GM19324 (cell line): ENCODE data around the gene ZNF24.
A peak's percentile ranks its signal among the peaks of the same experiment; 100 is the strongest.

ENCODE experiments used
- ATAC-seq: cut with Tn5 transposase; IDR thresholded peaks from one replicate; pipeline ENCODE4 v1.9.1; 2021; ENCODE audit warnings: mild to moderate bottlenecking, moderate library complexity; ENCODE audit not compliant: unreplicated experiment, low FRiP score

ZNF24 gene

DNA sequence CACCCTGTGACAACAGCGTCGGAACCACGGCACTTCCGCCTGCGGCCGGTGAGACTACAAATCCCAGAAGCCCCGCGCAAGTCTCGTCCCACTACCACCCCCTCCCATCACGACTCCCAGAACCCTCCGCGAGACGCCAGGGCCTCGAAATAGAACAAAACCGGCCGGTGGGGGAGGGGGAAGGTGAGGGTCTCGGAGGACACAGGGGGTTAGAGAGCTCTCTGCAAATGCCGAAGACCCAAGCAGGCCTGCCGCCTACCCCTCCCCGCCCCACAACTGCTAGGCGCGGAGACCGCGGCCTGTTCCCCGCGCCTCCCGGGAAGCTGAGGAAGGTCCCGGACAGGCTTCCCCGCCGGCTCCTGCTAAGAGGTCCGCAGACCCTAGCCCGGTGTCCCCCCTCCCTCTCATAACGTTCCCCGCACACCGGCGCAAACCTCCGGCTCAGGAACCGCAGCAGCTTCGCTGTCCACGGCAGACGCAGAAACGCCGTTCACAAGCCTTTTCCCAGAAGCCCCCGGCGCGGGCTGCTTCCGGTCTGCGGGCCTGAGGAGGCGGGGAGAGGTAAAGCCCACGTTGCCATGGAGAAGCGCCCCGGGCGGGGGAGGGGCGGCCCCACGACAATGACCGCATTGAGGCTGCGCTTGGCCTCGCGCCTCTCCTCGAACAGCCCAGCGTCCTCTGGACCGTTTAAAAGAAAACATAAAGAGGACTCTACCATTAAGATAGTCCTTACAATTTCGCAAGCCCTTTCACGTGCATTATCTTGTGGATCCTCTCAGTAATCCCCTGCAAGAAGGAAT is at the start of gene ZNF24:
Gene ZNF24 (minus strand): TSS at position 485 of the 800 bp plus-strand sequence. CDS start 3,770 bp downstream, outside the sequence.
- peak; percentile 96 for ATAC-seq

DNA sequence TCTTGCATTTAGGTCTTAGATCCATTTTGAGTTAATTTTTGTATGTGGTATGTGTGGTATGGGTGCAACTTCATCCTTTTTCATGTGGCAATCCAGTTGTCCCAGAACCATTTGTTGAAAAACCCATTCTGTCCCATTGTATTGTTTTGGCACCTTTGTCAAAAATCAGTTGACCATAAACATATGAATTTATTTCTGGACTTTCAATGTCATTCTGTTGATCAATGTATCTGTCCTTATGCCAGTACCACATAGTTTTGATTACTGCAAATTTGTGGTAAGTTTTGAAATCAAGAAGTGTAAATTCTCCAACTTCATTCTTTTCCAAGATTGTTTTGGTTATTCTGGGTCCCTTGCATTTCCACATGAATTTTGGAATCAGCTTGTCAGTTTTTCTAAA is 49.5 kb upstream of the ZNF24 start:
- ATAC-seq = no peak

DNA sequence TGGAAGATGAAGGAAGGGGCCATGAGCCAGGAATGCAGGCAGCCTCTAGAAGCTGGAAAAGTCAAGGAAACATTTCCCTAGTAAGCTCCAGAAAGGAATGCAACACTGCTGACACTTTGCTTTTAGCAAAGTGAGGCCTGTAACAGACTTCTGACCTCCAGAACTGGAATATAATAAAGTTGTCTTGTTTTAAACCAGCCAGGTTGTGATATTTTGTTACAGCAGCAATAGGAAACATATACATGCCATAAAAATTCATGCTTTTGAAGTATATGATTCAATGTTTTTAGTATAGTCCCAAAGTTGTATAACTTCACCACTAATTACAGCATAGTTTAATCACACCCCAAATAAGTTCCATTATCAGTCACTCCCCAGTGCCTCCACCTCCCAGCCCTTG is 48.2 kb upstream of the ZNF24 start:
- no peak for ATAC-seq

DNA sequence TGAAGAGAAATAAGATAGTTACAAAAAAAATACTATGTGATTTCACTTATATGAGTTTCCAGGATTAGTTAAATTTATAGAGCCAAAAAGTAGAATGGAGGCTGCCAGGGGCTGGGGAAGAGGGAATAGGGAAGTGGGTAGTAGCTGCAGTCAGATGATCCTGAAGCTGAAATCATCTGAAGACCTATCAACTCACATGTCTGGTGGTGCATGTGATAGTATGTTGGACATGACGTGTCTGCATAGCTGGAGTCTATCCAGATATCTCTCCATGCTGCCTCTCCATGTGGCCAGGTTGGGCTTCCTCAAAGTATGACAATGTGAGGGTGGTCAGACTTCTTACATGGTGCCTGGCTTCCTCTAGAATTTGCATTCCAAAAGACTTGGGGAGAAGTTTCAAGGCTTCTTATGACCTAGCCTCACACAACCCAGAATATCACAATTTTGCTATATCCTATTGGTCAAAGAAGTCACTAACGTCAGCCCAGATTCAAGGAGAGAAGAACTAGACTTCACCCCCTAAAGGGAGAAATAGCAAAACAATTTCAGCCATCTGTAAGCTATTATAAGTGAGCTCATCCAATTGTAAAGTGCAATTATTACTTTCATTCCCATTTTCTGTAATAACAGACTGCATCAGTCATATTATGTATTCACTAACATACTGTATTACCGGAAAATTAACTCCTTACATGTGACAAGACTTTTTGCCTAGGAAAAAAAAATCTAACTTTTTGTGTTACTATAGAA is 46.9 kb upstream of the ZNF24 start:
- no peak for ATAC-seq

DNA sequence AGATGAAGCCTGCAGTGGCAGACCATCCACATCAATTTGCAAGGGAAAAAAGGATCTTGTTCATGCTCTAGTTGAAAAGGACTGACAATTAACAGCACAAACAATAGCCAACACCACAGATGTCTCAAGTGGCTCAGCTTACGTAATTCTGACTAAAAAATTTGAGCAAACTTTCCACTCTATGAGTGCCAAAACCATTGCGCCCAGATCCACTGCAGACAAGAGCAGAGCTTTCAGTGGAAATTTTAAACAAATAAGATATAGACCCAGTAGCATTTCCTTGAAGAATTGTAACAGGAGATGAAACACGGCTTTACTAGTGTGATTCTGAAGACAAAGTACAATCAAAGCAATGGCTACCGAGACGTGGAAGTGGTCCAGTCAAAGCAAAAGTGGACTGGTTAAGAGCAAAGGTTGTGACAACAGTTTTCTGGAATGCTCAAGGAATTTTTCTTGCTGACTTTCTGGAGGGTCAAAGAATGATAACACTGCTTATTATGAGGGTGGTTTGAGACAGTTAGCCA is 44.9 kb upstream of the ZNF24 start:
- no peak for ATAC-seq

DNA sequence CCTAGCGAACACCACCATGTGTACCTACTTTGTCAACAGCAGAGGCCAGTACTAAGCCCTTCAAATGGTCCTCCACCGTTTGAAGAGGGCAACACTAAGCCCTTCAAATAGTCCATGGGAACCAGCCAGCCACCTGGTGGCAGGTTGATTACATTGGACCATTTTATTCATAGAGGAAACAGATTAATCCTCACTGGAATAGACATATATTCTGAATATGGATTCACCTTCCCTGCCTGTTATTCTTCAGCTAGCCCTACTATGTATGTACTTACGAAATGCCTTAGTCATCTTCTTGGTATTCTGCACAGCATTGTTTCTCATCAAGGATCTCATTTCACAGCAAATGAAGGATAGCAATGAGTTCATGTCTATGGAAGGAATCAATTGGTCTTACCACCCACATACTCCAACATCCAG is 42.9 kb upstream of the ZNF24 start:
- peak; percentile 25 for ATAC-seq

DNA sequence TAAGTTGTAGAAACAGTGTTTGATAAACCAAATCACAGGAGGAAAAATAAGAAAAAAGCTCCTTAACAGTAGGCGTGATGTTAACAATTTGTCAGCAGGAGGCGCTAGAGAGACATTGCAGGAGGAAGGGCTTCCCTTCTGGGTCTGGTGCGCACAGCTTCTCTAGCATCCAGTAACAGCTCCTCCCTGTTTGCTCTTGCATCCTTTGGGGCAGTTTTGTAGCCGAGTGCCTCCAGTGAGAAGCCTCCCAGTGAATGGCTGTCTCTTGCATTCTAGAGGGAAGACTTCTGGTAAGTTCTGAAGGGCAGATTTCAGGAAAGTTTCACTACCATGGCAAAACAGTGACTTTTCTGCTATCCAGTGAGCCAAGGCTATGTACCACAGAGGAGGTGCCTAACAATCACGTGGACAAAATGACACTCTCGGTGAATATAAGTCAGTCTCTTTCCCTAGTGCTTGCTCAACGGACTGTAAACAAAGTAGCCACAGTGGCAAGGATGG is 42.4 kb upstream of the ZNF24 start:
- peak; percentile 63 for ATAC-seq

DNA sequence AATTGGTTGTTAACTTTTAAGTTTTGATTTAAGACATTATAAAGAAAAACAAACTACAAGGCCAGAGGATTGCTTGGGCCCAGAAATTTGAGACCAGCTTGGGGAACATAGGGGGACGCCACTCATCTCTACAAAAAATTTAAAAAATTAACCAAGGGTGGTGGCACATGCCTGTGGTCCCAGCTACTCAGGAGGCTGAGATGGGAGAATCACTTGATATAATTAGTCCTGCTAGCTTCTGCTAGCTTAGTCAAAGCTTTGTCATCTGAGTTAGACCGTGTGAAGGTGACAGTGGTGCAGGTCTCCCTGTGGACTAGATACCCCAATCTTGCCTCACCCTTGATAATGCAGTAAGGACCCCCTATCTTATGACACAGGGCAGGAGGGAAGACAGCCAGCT is 38.9 kb upstream of the ZNF24 start:
- ATAC-seq = no peak

DNA sequence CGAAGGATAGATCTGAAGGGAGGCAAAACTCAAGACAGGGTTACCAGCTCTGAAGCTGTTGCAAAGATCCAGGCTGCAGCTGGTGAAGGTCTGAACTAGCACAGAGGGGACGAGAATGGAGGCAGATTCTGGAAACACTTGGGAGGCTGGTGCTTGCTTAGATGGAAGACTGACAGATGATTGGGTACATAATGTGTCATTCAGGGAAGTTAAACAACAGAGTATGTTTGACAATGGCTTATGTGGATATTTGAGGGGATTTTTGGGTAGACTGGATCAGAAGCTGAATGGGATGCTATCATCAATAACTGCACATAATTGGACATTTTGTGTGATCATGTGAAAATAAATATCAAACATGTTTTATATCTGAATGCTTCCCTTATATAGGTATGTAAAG is 35.2 kb upstream of the ZNF24 start:
- no peak for ATAC-seq

DNA sequence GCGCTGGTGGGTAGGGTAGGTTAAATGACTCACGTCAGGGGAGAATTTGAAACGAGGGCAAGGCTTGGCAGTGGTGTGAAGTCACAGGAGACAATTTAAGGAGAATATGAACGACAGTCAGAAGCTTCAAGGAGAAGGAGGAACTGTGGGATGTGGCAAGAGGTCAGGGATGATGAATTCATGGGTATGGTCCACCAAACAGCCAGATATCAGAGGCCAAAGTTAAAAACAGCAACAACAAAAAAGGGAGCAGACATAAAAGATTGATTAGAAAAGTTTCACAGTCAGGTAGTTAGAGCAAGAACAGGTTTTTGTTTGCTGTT is 34.3 kb upstream of the ZNF24 start:
- ATAC-seq = no peak

DNA sequence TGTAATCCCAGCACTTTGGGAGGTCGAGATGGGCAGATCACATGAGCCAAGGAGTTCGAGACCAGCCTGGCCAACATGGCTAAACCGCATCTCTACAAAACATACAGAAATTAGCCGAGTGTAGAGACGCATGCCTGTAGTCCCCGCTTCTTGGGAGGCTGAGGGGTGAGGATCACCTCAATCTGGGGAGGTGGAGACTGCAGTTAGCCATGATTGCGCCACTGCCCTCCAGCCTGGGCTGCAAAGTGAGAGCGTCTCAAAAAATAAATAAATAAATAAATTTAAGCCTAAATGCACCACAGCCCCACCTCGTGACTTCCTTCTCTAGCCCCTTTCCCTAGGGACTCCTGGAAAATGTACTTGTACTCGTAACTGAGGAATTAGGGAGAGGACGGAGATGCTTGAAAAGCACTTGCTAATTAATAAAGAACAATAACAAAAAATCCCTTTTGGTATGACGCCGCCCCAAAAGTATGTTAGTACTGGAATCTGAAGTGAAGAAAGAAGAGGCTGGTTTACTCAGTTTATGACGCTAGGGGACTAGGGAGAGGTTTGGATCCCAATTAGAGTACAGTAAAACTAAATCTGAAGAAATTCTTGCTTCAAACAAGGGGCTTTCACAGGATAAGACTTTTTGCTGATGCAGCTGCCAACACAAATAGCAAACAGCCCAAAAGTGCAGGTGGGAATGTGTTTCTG is 33.8 kb upstream of the ZNF24 start:
- no peak for ATAC-seq

DNA sequence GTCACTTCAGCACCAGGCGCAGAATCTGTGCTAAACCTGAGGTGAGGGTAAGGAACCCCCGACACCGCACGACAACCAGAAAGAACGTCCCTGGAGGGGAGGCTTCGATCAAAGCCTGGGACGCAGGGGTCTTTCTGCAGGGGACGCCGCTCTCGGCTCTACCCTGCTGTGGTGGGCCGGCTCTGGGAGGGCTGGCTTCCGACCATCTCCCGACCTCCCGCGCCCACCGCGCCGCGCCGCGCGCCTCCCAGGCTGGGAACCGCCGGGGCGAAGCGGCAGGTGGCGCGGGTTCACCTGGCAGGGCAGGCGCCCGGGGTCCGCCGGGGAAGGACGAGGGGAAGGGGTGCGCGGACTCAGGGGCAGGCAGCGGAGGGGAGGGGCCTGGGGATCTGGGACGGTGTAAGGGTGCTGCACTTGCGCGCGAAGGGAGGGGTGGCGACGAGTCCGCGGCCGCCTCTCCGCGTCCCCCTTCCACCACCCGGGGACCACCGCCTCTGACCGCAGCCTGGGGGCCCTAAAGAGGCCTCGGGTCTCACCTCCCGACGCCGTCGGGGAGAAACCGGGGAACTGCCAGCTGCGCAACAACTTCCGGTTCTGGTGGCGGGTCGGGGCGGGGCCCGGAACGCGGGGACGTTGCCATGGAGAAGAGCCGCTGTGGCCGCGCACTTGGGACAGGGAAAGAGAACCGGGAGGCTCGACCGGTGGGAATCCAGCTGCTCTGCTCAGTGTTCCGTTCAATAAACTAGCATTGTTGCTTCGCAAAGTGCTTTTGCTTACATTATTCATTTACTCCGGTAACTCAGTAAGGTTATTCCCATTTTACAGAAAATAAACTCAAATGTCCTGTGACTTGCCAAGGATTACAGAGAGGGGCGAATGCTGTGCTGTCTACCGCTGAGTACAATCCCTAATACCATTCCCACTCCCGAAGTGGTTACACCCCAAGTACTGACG is 32.8 kb upstream of the ZNF24 start, which contains the start of gene ZNF396:
Gene ZNF396 (minus strand): TSS at position 596 of the 954 bp plus-strand sequence. CDS start 3,045 bp downstream, outside the sequence.
- ATAC-seq = peak; percentile 84

DNA sequence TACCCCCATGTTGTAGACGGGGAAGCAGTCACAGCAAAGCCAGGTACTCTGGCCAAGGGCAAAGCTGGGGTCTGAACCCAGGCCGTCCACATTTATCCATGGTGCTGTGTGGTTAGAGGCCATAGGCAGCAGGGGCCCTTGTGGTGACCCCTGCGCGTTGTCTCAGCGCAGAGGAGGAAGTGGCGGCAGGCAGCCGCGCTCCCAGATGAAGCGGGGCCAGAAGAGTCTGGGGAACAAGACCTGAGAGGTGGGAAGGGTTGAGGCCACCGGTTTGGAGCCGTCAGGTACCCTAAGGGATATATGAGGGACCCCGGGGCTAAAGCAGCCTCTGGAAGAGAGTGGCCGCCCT is 32.1 kb upstream of the ZNF24 start:
- peak; percentile 36 for ATAC-seq

DNA sequence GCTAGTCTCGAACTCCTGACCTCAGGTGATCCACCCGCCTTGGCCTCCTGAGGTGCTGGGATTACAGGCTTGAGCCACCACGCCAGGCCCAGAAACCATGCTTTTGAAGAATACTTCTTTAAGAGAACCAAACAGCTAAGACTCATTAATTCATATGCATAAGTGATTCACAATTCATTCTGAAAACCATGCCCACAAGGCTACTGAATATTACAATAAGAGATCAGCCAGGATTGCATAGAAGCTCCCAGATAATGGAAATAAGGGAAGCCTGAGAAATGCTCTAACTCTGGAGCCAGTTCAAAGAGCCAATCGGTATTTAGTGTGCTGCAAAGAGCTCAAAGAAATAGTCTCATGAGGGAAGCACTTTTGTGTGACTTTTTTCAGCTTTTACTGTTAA is 30.5 kb upstream of the ZNF24 start:
- no peak for ATAC-seq

DNA sequence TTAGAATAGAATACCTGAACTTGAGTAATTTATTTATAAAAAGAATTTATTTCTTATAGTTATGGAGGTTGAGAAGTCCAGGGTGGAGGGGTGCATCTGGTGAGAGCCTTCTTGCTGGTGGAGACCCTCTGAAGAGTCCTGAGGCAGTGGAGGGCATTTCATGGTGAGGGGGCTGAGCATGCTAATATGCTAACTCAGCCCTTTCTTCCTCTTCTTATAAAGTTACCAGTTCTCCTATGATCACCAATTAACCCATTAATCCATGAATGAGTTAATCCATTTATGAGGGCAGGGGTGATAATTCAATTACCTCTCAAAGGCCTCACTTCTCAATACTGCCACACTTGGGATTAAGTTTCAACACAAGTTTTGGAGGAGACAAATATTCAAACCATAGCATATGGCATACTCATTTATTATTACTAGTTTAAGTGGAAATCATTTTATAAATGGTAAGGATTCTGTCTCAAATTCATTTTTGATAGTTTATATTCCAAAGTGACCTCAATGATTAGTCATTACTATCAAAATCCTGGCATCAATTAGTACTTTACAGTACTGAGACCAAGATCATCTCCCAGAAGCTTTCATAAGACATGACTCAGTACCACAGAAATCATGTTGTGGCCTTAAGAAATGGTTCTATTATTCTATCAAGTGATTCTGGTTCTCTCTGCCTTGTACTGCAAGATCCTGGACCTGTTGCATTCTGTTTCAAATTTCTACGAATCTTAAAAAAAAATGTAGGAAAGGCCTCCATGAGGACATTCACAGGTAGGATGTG is 27.4 kb upstream of the ZNF24 start:
- no peak for ATAC-seq

DNA sequence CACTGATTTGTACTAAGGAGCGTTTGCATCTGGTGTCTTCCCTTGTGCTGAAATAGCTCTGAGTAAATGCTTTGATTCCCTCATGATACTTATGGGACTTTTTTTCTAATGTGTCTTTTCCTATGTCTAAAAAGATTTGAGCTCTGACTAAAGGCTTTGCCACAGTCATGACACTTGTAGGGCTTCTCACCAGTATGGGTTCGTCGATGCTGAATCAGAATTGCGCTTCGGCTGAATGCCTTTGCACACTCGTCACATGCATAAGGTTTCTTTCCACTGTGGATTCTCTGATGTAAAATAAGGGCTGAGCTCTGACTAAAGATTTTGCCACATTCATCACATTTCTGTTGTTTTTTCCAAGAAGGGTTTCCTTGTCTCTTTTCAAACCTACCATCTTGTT is 24.9 kb upstream of the ZNF24 start:
- no peak for ATAC-seq

DNA sequence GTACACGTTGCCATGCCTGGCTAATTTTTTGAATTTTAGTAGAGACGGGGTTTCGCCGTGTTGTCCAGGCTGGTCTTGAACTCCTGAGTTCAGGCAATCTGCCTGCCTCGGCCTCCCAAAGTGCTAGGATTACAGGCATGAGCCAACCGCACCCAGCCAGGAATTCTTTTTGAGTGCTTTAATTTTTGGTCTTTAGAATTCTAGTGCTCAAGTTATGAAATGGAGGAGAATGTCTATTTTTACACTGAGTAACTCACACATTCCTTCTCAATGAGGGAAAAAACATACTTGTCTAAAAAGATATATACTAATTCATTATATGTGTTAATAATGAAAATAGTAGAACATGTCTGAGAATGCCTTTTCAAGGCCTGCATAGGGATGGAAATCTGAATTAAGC is 24.4 kb upstream of the ZNF24 start:
- no peak for ATAC-seq

DNA sequence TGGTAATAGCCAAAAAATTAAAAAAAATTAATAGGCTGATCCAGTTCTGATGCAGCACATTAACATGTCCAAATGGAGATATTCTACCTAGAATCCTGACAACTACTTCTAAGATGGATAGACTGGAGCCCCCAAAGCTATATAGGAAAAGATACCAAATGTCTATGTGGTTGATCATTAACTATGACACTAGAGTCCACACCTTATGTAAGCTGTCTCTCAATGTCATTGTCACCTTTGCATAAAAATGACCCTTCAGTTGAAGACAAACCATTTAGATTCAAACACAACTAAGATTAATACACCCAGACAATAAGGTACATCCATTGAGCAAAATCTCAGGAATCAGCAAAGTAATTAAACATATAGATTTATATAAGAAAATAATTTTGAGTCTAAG is 18.3 kb upstream of the ZNF24 start:
- no peak for ATAC-seq
